GM19193 (cell line): ENCODE measurements around the gene MNDA.

ENCODE experiments used
- POLR2A ChIP-seq: IDR thresholded peaks from 4 replicates; pipeline ENCODE4 v1.6.1; 2011; ENCODE audit not compliant: insufficient read depth, insufficient read length; ENCODE audit errors: extremely low read depth

Gene MNDA

DNA sequence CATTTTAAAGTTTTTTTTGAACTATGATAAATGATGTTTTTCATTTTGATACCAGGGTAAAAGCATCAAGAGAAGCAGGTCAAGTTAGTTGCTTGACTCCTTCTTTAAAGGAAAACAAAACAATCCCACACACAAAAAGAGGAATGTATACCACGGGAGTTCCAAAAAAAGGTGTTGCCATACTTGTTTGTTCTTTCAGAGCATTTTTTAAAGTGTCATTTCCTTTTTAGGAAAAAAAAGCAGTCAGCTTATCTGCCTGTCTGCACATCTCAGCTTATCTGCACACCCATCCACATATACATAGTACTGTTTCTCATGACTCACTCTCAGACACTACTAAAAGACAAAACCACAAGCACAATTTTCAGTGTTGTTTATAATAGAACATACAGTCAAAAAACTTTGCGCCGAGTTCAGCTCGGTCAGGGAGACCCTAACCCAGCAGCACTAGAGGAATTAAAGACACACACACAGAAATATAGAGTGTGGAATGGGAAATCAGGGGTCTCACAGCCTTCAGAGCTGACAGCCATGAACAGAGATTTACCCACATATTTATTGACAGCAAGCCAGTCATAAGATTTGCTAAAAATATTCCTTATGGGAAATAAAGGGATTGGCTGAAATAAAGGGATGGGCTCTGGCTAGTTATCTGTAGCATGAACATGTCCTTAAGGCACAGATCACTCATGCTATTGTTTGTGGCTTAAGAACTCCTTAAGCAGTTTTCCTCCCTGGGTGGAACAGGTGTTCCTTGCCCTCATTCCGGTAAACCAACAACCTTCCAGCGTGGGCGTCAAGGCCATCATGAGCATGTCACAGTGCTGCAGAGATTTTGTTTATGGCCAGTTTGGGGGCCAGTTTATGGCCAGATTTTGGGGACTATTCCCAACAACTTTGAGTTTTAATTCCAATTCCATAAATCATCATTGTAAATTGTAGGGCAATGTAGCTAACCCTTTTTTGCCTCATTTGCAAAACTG, 11.4 kb upstream of the MNDA start:
- TF ChIP-seq POLR2A = no peak

- no peak for TF ChIP-seq POLR2A
Observed at GRCh38 chr1:158821723-158822122, 9.4 kb upstream of the MNDA start.

DNA sequence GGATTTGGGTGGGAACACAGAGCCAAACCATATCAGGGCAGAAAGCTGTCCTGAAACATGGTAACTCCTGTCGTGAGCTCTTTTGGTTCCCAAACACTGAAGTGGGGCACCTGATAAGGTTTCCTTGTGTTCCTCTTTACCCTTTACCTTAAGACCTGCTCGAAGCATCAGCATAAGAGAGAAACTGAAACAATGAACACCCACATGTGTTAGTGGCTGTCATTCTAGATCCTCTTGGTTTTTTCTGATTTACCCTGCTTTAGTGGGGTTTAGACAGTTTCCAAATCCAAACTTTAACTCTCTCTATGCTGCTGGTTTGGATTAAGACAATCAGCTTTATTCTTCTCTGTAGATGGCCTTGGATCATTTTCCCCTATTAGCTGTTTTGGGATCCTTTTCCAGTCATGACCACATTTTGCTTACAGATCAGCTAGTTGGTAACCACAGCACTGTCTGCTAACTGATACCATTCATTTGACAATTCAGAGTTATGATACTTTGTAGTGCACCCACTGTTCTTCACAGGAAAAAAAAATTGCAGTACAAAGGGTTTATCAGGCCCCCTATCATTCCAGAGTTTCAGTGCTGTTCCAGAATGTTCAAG, 975 bp upstream of the MNDA start:
- TF ChIP-seq POLR2A = no peak

- TF ChIP-seq POLR2A = no peak
Observed at GRCh38 chr1:158833264-158833663, 2.1 kb downstream of the MNDA start.

GRCh38 chr1:158836038-158836437, 4.9 kb downstream of the MNDA start:
- no peak for TF ChIP-seq POLR2A

- no peak for TF ChIP-seq POLR2A
Observed at GRCh38 chr1:158838660-158839059, 7.5 kb downstream of the MNDA start.

DNA sequence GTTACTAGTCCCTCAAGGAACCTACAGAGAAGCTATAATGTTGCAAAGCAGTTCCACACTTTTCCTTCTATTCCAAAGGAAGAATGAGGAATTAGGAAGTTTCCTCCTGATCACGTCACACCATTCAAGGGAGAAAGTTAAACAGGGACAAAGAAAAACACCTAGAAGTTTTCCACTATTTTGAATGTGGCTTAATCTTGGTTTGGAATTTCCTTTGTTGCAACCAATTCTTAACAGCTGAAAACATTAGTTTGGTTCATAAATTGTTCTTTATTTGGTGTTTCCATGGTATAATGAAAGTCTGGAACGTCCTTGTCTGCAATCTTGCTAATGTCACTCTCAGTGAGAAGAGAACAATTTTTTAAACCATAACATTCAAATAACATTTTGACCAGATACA, 8.4 kb downstream of the MNDA start:
- TF ChIP-seq POLR2A = no peak

DNA sequence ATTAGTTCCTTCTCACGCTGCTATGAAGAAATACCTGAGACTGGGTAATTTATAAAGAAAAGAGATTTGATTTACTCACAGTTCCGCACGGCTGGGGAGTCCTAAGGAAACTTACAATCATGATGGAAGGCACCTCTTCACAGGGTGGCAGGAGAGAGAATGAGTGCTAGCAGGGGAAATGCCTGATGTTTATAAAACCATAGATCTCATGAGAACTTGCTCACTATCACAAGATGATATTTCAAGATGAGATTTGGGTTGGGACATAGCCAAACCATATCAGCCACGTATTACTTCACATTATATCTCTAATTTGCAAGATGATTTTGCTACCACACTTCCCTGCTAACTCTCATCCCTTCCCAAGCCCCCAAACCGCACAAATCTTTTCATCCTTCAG, 9.1 kb downstream of the MNDA start:
- TF ChIP-seq POLR2A = no peak

DNA sequence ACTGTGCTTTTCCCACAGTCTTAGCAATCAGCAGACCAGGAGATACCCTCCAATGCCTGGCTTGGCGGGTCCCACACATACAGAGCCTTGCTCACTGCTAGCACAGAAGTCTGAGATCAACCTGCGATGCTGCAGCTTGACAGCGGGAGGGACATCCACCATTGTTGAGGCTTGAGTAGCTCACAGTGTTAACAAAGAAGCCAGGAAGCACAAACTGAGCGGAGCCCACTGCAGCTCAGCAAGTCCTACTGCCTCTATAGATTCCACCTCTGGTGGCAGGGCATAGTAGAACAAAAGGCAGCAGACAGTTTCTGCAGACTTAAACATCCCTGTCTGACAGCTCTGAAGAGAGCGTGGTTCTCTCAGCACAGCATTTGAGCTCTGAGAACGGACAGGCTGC, 33.4 kb downstream of the MNDA start:
- TF ChIP-seq POLR2A = no peak

DNA sequence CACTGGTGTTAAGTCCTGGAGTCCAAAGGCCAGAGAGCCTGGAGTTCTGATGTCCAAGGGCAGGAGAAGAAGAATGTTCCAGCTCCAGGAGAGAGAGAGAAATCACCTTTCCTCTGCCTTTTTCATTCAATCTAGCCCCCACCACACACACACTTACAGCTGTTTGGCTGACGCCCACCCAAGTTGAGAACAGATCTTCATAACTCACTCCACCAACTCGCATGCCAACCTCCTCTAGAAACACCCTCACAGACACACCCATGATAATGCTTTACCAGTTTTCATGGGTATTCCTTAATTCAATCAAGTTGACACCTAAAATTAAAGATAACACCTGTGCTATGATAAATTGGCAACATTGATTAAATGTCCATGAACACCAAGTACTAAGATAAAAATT, 42.0 kb downstream of the MNDA start:
- no peak for TF ChIP-seq POLR2A

DNA sequence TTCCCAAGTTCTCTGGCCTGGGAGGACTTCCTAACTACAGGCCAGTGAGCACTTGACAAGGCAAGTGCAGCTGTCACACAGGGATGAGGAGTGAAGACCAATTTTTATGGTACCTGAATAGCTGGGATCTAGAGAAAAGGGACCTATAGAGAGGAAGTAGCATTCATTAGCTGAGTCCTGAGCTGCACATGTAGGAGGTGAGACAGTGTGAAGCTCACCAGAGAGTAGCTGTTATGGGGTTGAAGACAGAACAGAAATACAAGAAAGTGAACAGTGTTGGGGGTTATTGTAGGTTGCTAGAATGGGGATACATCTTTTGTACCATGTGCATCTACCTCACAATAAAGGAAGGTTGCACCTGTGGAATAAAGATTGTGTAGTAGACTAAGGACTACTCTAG, 62.5 kb downstream of the MNDA start:
- no peak for TF ChIP-seq POLR2A

DNA sequence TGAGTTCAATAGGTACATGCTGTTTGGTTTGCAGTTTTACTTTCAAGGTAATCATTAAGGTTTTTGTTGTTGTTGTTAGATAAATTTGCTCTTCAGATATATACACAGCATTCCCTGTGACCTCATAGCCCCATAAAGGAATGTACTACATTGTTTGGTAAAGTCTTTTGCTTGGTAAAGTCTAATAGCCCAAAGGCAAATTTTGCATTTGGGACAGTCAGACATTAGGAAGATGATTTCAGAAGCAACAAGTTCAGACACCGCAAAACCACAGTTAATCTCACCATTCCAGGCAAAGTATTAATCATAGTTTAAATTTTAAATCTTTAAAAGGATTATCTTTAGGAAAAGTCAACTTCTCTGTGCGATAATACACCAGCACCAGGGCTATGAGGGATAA, 67.6 kb downstream of the MNDA start:
- TF ChIP-seq POLR2A = no peak
